Activated T-cell treated with anti-CD3 and anti-CD28 coated beads, Interleukin-2, amount 50 U/mL, for 48 hours (primary cell): ENCODE measurements around the gene DNAH9.
A peak's percentile ranks its signal among the peaks of the same experiment; 100 is the strongest.

ENCODE experiments used
- DNase-seq, 2 experiments: peaks; one replicate each; pipeline ENCODE4 v3.0.0-alpha.2; 2020

Gene DNAH9

GRCh38 chr17:11990363-11990983 lies 392.2 kb downstream of the DNAH9 start:
- no peak for DNase-seq

DNA sequence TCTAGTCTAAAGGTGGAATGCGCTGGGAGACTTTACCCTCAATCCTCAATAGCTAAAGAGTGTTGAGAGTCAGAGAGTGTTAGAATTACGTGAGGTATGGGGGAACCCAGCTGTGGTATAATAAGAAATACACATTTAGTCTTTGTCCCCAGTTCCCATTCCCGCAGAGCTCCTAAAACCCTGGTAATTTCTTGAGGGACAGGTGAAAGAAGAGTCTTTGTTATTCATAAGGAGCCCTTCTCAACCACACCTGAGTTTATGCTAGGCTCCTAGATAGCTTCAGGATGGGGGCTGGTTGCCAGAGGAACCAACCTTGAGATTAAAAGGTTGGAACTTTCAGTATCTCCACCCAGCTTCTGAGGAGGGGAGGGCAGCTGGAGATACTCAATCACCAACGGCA lies 393.2 kb downstream of the DNAH9 start:
- no peak for DNase-seq

DNA sequence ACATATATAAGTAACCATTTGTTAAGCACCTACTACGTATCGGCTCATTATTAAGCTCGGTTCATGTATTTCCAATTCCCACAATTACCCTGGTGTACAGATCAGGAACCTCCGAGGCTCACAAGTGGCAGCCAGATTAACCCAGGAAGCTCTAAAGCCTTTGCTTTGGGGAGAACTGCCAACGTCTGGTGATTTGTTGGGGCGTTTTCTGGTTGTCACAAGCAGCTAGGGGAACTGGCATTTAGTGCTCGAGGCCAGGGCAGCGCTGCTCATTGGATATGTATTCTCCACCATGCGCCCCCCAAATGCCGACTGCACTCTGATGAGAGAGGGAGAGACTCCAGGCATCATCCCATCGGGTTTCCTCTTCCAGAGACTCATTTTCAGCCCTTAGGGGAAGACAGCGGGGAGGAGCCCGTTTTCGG lies 398.5 kb downstream of the DNAH9 start:
- DNase-seq: no peak

DNA sequence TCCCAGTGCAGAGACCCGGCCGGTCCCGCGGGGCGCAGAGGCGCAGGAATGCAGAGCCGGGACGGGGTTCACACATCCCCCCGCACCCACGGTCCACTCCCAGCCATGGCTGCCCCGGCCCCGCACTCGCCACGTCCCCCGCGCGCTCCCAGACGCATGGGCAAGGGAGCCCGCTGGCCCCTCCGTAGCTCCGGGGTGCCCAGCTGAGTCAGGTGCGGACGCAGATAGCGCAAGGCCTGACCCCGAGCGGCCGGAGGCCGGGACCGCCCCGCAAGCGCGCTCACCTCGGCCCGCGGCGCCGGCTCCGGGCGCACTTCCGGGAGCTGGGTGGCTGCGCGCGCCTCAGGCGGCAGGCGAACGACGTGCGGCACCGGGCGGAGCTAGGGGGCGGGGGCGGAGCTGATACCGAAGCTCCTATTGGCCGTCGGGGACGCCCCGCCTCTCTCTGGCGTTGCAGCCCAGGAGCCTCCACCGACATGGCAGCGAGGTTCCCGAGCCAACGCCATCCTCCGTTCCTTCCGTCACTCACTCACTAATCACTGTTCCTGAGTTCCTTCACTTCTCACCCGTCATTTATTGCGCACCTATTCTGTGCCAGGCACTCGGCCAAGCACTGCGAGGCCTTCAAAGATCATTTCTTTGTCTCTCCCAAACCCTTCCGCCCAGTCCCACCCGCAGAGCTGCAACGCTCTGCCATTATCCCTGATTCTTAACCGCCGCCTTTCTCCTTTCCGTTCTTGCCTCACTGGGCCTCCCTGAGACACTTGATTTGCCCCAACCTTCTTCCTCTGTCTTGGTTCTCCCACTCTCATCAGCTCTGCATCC lies 399.1 kb downstream of the DNAH9 start, which contains the start of gene ZNF18:
ZNF18 (minus strand) TSS at position 329 of the 825 bp plus-strand sequence. CDS start 4,646 bp downstream, outside the sequence.
- DNase-seq: peak; percentile 93 to 97

DNA sequence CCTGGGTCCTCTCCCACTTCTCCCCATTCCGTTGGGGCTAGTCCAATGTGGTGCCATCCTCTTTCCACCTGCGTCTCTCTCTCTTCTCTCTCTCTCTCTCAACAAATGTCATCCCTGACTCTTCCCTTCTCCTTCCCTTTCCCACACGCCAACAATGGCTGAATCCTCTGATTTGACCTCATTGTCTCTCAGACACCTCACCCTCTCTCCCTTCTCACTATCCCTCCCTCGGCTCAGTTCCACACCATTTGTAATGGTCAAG lies 399.6 kb downstream of the DNAH9 start:
- no peak for DNase-seq

- DNase-seq: no peak
Measured at GRCh38 chr17:11999696-12000095, 401.4 kb downstream of the DNAH9 start.

DNA sequence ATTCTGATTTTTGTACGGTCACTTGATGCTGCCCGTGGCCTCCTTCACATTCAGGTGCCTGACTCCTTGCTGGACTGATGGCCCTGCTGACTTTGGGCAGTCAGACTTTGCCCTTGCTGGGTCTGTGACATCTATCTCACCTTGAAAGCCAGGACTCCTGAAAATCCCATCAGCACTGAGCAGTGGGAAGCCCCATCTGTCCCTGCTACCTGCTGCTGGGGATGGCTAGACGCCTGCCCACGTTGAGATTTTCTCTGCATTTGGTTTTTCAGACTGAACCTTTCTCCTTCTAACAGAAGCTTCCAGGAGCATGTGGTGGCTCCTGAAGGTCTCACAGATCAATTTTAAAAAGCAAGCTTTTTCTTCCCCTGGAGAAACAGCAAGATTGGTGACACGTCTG lies 409.2 kb downstream of the DNAH9 start:
- DNase-seq: no peak
